Calu3 (cell line): ENCODE results near the gene THEMIS. TPM values are rescaled to one million over a fixed set of nuclear protein-coding genes. Genes with fewer than 3 reads are reported as not detected.
"Not testable (repeated sequence)": the region's sequence is repeated elsewhere in the genome, so short reads cannot be mapped to it uniquely, and the experiment has no call there.

Source experiments
- BruUV-seq: library from RNA; stranded (reverse); fragments of 400-500 nt; replicated peaks from 2 replicates; lab custom pipeline; 2021; lab: Mats Ljungman, UMichigan
- CTCF ChIA-PET: fragments of 300-600 bp; sonication (Branson Sonifier 250); formaldehyde crosslinking; loops from one replicate; lab custom pipeline; 2022; ENCODE audit warnings: antibody characterized with exemption; lab: Charles Lee
- DNase-seq: peaks from one replicate; pipeline ENCODE4 v3.0.0; 2022
- H3K27ac Mint-ChIP-seq: one replicate; pipeline ENCODE4 v1.8.0; 2022; ENCODE audit warnings: mixed read lengths; ENCODE audit not compliant: unreplicated experiment
- H3K27me3 Mint-ChIP-seq: one replicate; pipeline ENCODE4 v1.8.0; 2022; ENCODE audit warnings: mixed read lengths; ENCODE audit not compliant: unreplicated experiment
- H3K36me3 Mint-ChIP-seq: one replicate; pipeline ENCODE4 v1.8.0; 2022; ENCODE audit warnings: mild to moderate bottlenecking, moderate library complexity, mixed read lengths; ENCODE audit not compliant: insufficient read depth, unreplicated experiment
- H3K4me1 Mint-ChIP-seq: one replicate; pipeline ENCODE4 v1.8.0; 2022; ENCODE audit warnings: mild to moderate bottlenecking, low read depth, mixed read lengths; ENCODE audit not compliant: unreplicated experiment
- H3K4me3 Mint-ChIP-seq: one replicate; pipeline ENCODE4 v1.8.0; 2022; ENCODE audit warnings: mild to moderate bottlenecking, low read depth, moderate library complexity, mixed read lengths; ENCODE audit not compliant: unreplicated experiment
- H3K9me3 Mint-ChIP-seq: one replicate; pipeline ENCODE4 v1.8.0; 2022; ENCODE audit warnings: low read depth, mixed read lengths; ENCODE audit not compliant: unreplicated experiment
- CTCF ChIP-seq: fragments of 200-600 bp; IDR thresholded peaks from one replicate; pipeline ENCODE4 v1.8.0; 2022; ENCODE audit warnings: antibody characterized with exemption; ENCODE audit not compliant: unreplicated experiment
- intact Hi-C: fragments of 100-400 bp; cut with micrococcal nuclease; formaldehyde crosslinking; loops from one replicate; pipeline ENCODE4 v1.10.0; 2022; ENCODE audit not compliant: unreplicated experiment
- total RNA-seq: library from RNA; stranded (reverse); gene quantifications from 2 replicates; pipeline ENCODE4 v1.2.3, GENCODE V29; 2022

The THEMIS gene
- total RNA-seq, 1 experiment from 2014 or later, result not detected

- no TSS peak for BruUV-seq
- Mint-ChIP-seq H3K9me3 (no peaks in the 10 kb centered on the region), H3K4me3 (no peak overlapping the region), H3K36me3 (no peaks in the 10 kb centered on the region), H3K27me3 (peaks cover 40% of the 10 kb centered on the region), H3K27ac (no peak overlapping the region), H3K4me1 (no peaks in the 10 kb centered on the region)
- no peak for DNase-seq
- intact Hi-C loops, result no loop called here
- no peak for TF ChIP-seq CTCF
- CTCF ChIA-PET, result no interaction called here
Measured at GRCh38 chr6:127791779-127792528, 108.9 kb downstream of the THEMIS start.

GRCh38 chr6:127790571-127790970 lies 110.3 kb downstream of the THEMIS start:
- TF ChIP-seq CTCF, result no peak
- DNase-seq, result no peak
- Mint-ChIP-seq H3K4me1 (no peaks in the 10 kb centered on the region), H3K27me3 (peaks cover 40% of the 10 kb centered on the region), H3K36me3 (no peaks in the 10 kb centered on the region), H3K27ac (no peak overlapping the region), H3K4me3 (no peak overlapping the region), H3K9me3 (no peaks in the 10 kb centered on the region)
- CTCF ChIA-PET, result no interaction called here
- intact Hi-C loops, result no loop called here
- BruUV-seq, result no TSS peak

GRCh38 chr6:127786109-127786508 lies 114.7 kb downstream of the THEMIS start:
- H3K27ac Mint-ChIP-seq, result no peak overlapping the region
- no peak for TF ChIP-seq CTCF

GRCh38 chr6:127784468-127784867 lies 116.4 kb downstream of the THEMIS start:
- no TSS peak for BruUV-seq
- H3K4me3 Mint-ChIP-seq, result no peak overlapping the region
- no peak for DNase-seq
- CTCF ChIA-PET, result no interaction called here
- no peaks in the 10 kb centered on the region for H3K4me1 Mint-ChIP-seq
- no peaks in the 10 kb centered on the region for H3K36me3 Mint-ChIP-seq
- H3K27ac Mint-ChIP-seq, result no peak overlapping the region
- H3K9me3 Mint-ChIP-seq, result no peaks in the 10 kb centered on the region
- no peak for TF ChIP-seq CTCF
- intact Hi-C loops, result no loop called here
- no peaks in the 10 kb centered on the region for H3K27me3 Mint-ChIP-seq

More at GRCh38 chr6:127786109-127786508, 114.7 kb downstream of the THEMIS start:
- H3K9me3 Mint-ChIP-seq, result no peaks in the 10 kb centered on the region
- H3K4me1 Mint-ChIP-seq, result no peaks in the 10 kb centered on the region
- peaks cover 9% of the 10 kb centered on the region for H3K27me3 Mint-ChIP-seq
- CTCF ChIA-PET, result interaction anchor here (0.8 kb wide), 1 partner anchor 498 kb away, joined by 5 read pairs; no protein-coding TSS in a partner anchor
- no TSS peak for BruUV-seq
- no peak overlapping the region for H3K4me3 Mint-ChIP-seq
- intact Hi-C loops, result no loop called here
- H3K36me3 Mint-ChIP-seq, result no peaks in the 10 kb centered on the region
- no peak for DNase-seq

- H3K36me3 Mint-ChIP-seq, H3K4me3 Mint-ChIP-seq, H3K4me1 Mint-ChIP-seq, intact Hi-C loops, H3K27me3 Mint-ChIP-seq, H3K9me3 Mint-ChIP-seq, BruUV-seq, H3K27ac Mint-ChIP-seq: not testable (repeated sequence)
- CTCF ChIA-PET, result interaction anchor here (0.6 kb wide), 1 partner anchor 98 kb away, joined by 7 read pairs; no protein-coding TSS in a partner anchor
- DNase-seq, result peak; percentile 8
Measured at GRCh38 chr6:127781636-127782272, 119.1 kb downstream of the THEMIS start.
